Astrocyte (in vitro differentiated cells and primary cell): ENCODE results near the gene TGM5. TPM values are rescaled to one million over a fixed set of nuclear protein-coding genes. Genes with fewer than 3 reads are reported as not detected.
"Not testable (repeated sequence)": the region's sequence is repeated elsewhere in the genome, so short reads cannot be mapped to it uniquely, and the experiment has no call there.

Experiments used
- DNase-seq: peaks from one replicate; pipeline ENCODE4 v3.0.0-alpha.2; 2010; ENCODE audit warnings: low read depth
- FAIRE-seq: peaks from 2 replicates; lab custom pipeline; 2011; peaks lifted over from hg19 to GRCh38; lab: Jason Lieb, UNC
- H2AFZ ChIP-seq: 2 replicates; pipeline ENCODE4 v1.6.0; 2012; ENCODE audit warnings: low read depth, low read length, inconsistent platforms
- H3K27ac ChIP-seq: 2 replicates; pipeline ENCODE4 v1.5.1; 2011; ENCODE audit warnings: low read depth, low read length, inconsistent platforms
- H3K27me3 ChIP-seq: 2 replicates; pipeline ENCODE4 v1.6.0; 2011; ENCODE audit warnings: low read length, inconsistent platforms; ENCODE audit not compliant: insufficient read depth
- H3K36me3 ChIP-seq: 2 replicates; pipeline ENCODE4 v1.5.1; 2011; ENCODE audit warnings: low read length, inconsistent platforms; ENCODE audit not compliant: insufficient read depth
- H3K4me1 ChIP-seq: 2 replicates; pipeline ENCODE4 v1.5.1; 2011; ENCODE audit warnings: low read length, inconsistent platforms; ENCODE audit not compliant: insufficient read depth
- H3K4me2 ChIP-seq: 2 replicates; pipeline ENCODE4 v1.6.0; 2012; ENCODE audit warnings: low read length, inconsistent platforms
- H3K4me3 ChIP-seq: 2 replicates; pipeline ENCODE4 v1.5.1; 2011; ENCODE audit warnings: low read depth, mild to moderate bottlenecking, low read length, inconsistent platforms; ENCODE audit not compliant: insufficient read depth
- H3K79me2 ChIP-seq: 2 replicates; pipeline ENCODE4 v1.6.0; 2012; ENCODE audit warnings: mild to moderate bottlenecking, low read length, inconsistent platforms; ENCODE audit not compliant: insufficient read depth
- H3K9ac ChIP-seq: 2 replicates; pipeline ENCODE4 v1.6.0; 2012; ENCODE audit warnings: mild to moderate bottlenecking, low read length, inconsistent platforms
- H3K9me3 ChIP-seq: 2 replicates; pipeline ENCODE4 v1.5.1; 2012; ENCODE audit warnings: low read depth, mild to moderate bottlenecking, low read length, inconsistent platforms; ENCODE audit not compliant: insufficient read depth
- H4K20me1 ChIP-seq: 2 replicates; pipeline ENCODE4 v1.6.0; 2012; ENCODE audit warnings: low read length, inconsistent platforms; ENCODE audit not compliant: insufficient read depth
- H3K27ac Mint-ChIP-seq: one replicate; pipeline ENCODE4 v1.8.0; 2021; ENCODE audit warnings: mild to moderate bottlenecking, mixed read lengths; ENCODE audit not compliant: unreplicated experiment
- H3K27me3 Mint-ChIP-seq: one replicate; pipeline ENCODE4 v1.8.0; 2021; ENCODE audit warnings: low read depth, mixed read lengths; ENCODE audit not compliant: unreplicated experiment
- H3K36me3 Mint-ChIP-seq: one replicate; pipeline ENCODE4 v1.8.0; 2021; ENCODE audit warnings: low read depth, mixed read lengths; ENCODE audit not compliant: unreplicated experiment
- H3K4me1 Mint-ChIP-seq: one replicate; pipeline ENCODE4 v1.8.0; 2021; ENCODE audit warnings: low read depth, mixed read lengths; ENCODE audit not compliant: unreplicated experiment
- H3K4me3 Mint-ChIP-seq: one replicate; pipeline ENCODE4 v1.8.0; 2021; ENCODE audit warnings: mild to moderate bottlenecking, moderate library complexity, mixed read lengths; ENCODE audit not compliant: unreplicated experiment
- H3K9me3 Mint-ChIP-seq: one replicate; pipeline ENCODE4 v1.8.0; 2021; ENCODE audit warnings: mild to moderate bottlenecking, mixed read lengths; ENCODE audit not compliant: unreplicated experiment
- CTCF ChIP-seq: IDR thresholded peaks from 2 replicates; pipeline ENCODE4 v1.5.1; 2011; ENCODE audit warnings: low read depth, mild to moderate bottlenecking, inconsistent platforms, low read length, moderate library complexity; ENCODE audit not compliant: insufficient read depth
- EZH2 ChIP-seq: IDR thresholded peaks from 2 replicates; pipeline ENCODE4 v1.6.1; 2012; ENCODE audit warnings: mild to moderate bottlenecking, low read length, inconsistent platforms; ENCODE audit not compliant: insufficient read depth
- total RNA-seq: library from RNA; stranded (reverse); gene quantifications from 2 replicates; pipeline ENCODE4 v1.2.1, GENCODE V29; 2021

Gene TGM5
- total RNA-seq, 1 donor from 2014 or later = 0.16 TPM

GRCh38 chr15:43292375-43293078 is 25.8 kb upstream of the TGM5 start:
- Mint-ChIP-seq H3K27ac (no peak overlapping the region), H3K4me3 (no peak overlapping the region), H3K27me3 (peaks cover 49% of the 10 kb centered on the region), H3K36me3 (no peaks in the 10 kb centered on the region), H3K4me1 (no peaks in the 10 kb centered on the region), H3K9me3 (peaks cover 7% of the 10 kb centered on the region)
- no peak overlapping the region for H3K27ac ChIP-seq
- H3K9me3 ChIP-seq = no peaks in the 10 kb centered on the region
- peaks cover 32% of the 10 kb centered on the region for H3K27me3 ChIP-seq
- H3K36me3 ChIP-seq = no peaks in the 10 kb centered on the region
- no peak overlapping the region for H3K9ac ChIP-seq
- H4K20me1 ChIP-seq = no peaks in the 10 kb centered on the region
- peak; percentile 17 for FAIRE-seq
- H3K79me2 ChIP-seq = no peaks in the 10 kb centered on the region
- DNase-seq = peak; percentile 44
- H3K4me3 ChIP-seq = no peak overlapping the region
- TF ChIP-seq EZH2 = peak; percentile 11
- no peak for TF ChIP-seq CTCF
- H3K4me2 ChIP-seq = peak overlapping the region; percentile 34
- H2AFZ ChIP-seq = no peak overlapping the region
- peaks cover 5% of the 10 kb centered on the region for H3K4me1 ChIP-seq

- not testable (repeated sequence) for H3K4me1 ChIP-seq, H3K9me3 ChIP-seq, H3K27ac ChIP-seq, H3K9ac ChIP-seq, H3K9me3 Mint-ChIP-seq, H2AFZ ChIP-seq, H3K27ac Mint-ChIP-seq, H3K36me3 Mint-ChIP-seq, H3K4me1 Mint-ChIP-seq, H3K79me2 ChIP-seq, H3K4me3 Mint-ChIP-seq, H4K20me1 ChIP-seq, DNase-seq, H3K4me2 ChIP-seq, H3K4me3 ChIP-seq, H3K36me3 ChIP-seq, FAIRE-seq
- peaks cover 34% of the 10 kb centered on the region for H3K27me3 ChIP-seq
- peaks cover 51% of the 10 kb centered on the region for H3K27me3 Mint-ChIP-seq
Observed at GRCh38 chr15:43289656-43290055, 22.9 kb upstream of the TGM5 start.

DNA sequence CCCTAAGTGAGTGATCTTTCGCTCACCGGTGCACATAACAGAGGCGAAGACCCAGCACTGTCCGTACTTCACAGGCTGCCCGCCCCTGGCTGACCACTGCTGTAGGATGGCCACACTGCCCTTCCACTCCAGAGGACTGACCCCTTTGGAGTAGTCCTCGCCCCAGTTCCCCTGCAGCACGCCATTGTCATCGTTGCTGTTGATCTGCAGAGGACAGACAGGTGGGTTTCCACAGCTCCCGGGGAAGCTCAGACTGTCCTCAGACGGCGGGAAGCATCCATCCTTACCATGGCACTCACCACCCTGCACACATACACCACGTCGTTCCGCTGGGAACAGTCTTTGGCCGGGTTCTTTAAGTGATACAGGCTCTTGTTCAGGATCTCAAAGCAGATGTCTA is 20.5 kb upstream of the TGM5 start:
- Mint-ChIP-seq H3K36me3 (no peaks in the 10 kb centered on the region), H3K27ac (no peak overlapping the region), H3K4me3 (no peak overlapping the region), H3K9me3 (peaks cover 7% of the 10 kb centered on the region), H3K27me3 (peaks cover 33% of the 10 kb centered on the region), H3K4me1 (no peaks in the 10 kb centered on the region)
- DNase-seq = no peak
- Histone ChIP-seq H3K36me3 (no peaks in the 10 kb centered on the region), H3K4me3 (no peak overlapping the region), H3K4me2 (no peak overlapping the region), H3K4me1 (no peaks in the 10 kb centered on the region), H3K79me2 (no peaks in the 10 kb centered on the region), H3K9ac (no peak overlapping the region), H3K27me3 (peaks cover 24% of the 10 kb centered on the region), H2AFZ (no peak overlapping the region), H3K9me3 (no peaks in the 10 kb centered on the region), H4K20me1 (no peaks in the 10 kb centered on the region), H3K27ac (no peak overlapping the region)
- no peak for FAIRE-seq
- TF ChIP-seq EZH2 (no peak), CTCF (no peak)
